Activated CD4-positive, CD25-positive, alpha-beta regulatory T cell treated with anti-CD3 and anti-CD28 coated beads, Interleukin-2, amount 50 U/mL, for 24 hours (primary cell): ENCODE measurements around the gene PKLR.
"Not testable (repeated sequence)": the region's sequence is repeated elsewhere in the genome, so short reads cannot be mapped to it uniquely, and the experiment has no call there.

Source experiments
- ATAC-seq, 2 donors: fragments of 150-1000 bp; cut with Tn5 transposase; one replicate each; pipeline ENCODE4 v1.10.0; 2021; ENCODE audit warnings: mild to moderate bottlenecking in 1 of 2, moderate library complexity in 1 of 2

Gene PKLR

GRCh38 chr1:155316922-155317321 is 15.7 kb upstream of the PKLR start:
- no peak for ATAC-seq

DNA sequence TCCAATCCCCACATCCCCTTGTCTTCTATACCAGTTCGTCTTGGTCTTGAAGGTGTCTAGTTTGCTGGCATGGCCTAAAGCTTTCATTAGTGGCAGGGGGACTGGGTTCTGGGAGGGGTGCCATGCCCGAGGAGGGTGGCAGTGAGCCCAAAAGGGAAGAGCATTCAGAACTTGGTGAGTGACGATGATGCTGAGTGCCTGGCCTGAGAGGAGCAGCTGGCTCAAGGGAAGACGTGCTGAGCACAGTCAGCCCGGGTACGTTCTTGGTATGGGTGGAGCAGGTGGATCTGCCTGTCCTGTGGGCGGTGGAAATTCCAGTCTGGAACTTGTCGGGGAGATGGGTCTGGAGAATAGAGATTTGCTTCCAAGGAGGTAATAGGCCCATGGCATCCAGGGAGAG is 12.0 kb upstream of the PKLR start:
- no peak for ATAC-seq

DNA sequence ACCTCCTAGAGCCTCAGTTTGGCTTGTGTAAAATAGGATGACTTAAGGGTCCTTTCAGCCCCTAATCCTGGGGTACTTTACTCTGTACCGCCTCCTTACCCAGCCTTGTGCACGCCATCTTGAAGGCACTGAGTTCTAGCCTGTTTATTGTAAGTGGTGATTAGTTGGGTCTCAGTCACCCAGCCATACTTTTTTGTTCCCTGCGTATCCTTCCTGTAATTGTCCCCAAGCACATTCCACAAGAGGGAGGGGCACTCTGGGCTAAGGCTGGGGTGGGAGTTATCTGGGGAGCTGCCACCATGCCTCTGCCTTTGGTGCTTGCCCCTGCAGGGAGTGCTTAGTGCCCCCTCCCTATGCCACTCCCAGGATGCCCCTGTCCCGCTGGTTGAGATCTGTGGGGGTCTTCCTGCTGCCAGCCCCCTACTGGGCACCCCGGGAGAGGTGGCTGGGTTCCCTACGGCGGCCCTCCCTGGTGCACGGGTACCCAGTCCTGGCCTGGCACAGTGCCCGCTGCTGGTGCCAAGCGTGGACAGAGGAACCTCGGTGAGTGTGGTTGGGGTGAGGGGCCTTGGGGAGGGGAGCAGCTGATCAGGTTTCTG is 8.3 kb upstream of the PKLR start:
- no peak for ATAC-seq

GRCh38 chr1:155308493-155309422 is 7.5 kb upstream of the PKLR start, which contains the start of gene FDPS:
FDPS (plus strand) TSS chr1:155308866; CDS start chr1:155309790, 924 bp downstream.
- ATAC-seq, result peak; percentile 99

- no peak for ATAC-seq
Measured at GRCh38 chr1:155307247-155307740, 6.1 kb upstream of the PKLR start.

GRCh38 chr1:155305881-155306391 is 4.7 kb upstream of the PKLR start:
- ATAC-seq, result no peak

- no peak for ATAC-seq
Measured at GRCh38 chr1:155304558-155305063, 3.4 kb upstream of the PKLR start.

DNA sequence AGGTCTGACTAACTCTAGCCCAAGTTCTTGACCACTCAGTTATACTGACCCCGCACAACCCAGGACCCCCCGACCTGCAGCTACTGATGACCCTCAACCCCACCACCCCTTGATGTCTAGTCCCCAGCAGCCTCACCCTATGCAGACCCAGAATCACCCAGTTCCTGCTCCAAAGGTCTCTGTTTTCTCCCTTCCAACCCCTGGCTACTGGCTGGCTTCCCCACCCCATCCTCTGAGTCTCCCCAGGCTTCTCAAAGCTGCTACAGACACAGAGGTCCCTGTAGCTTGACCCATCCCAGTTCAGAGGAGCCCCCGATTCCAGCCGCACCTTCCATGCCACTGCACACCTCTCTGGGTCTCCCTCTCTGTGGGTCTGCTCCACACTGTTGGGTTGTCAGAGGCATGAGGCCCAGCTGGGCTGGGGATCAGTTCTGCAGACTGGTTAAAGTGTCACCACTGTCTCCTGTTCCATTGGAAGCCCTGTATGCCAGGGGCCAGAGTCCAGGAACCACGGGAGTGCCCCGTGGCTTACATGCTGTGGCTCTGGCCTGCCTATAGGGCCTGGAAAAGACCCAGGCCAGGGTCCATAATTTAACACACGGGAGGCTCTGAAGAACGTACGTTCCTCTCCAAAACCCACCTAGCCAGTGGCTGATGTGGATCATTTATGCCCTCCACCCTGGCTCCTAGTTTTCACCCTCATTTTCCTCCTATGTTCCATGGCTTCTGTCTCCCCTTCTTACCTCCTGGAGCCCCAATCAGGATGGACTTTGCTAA is 497 bp downstream of the PKLR start:
- ATAC-seq, result no peak

DNA sequence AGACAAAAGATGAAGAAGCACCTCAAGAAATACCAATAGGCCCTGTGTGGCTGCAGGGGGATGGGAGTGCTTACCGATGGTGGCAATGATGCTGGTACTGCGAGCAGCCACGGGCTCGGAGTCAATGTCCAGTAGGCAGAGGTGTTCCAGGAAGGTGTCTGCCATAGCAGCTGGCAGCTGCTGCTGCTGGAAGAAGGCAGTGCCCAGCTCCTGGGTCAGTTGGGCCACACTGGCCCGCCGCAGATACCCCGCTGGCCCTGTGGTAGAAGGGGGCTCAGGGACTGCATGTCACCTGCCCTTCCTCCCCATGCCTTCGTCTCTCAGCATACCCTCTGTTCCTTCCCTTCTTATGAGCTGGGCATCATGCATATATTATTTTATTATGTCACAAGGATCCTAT is 1.2 kb downstream of the PKLR start:
- ATAC-seq, result no peak

GRCh38 chr1:155297384-155297783 is 3.9 kb downstream of the PKLR start:
- ATAC-seq, result no peak

DNA sequence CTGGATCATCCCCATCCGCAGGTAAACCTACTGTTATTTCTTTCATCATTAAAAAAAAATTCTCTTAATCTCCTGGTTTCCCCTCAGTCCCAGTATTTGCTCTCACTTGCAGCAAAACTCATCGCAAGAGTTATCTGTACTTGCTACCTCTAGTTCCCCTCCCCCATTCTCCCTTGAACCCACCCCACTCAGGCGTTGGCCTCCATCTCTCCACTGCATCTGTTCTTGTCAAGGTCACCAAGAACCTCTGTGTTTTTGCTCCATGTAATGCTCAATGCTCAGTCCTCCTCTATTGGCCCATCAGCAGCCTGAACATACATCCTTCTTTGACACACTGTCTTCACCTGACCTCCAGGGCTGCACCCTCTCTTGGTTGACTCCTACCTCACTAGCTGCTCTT is 4.6 kb downstream of the PKLR start:
- no peak for ATAC-seq

DNA sequence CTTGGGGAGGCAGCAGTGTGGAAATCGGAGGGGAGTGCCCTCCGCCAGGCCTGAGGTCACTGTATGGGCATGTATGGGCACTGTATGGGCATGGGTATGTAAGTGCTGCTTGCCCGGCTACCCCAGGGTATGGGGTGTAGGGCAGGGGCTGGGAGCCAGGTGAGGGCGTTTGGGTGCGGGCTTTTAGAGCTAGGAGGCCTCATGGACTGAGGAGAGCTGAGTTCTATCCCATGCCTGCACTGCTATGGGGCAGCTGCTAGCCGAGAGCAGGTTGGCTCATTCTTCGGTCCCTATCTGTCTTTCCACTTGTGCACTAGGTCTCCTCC is 5.3 kb downstream of the PKLR start:
- no peak for ATAC-seq

GRCh38 chr1:155295183-155295941 is 5.9 kb downstream of the PKLR start:
- ATAC-seq, result no peak

DNA sequence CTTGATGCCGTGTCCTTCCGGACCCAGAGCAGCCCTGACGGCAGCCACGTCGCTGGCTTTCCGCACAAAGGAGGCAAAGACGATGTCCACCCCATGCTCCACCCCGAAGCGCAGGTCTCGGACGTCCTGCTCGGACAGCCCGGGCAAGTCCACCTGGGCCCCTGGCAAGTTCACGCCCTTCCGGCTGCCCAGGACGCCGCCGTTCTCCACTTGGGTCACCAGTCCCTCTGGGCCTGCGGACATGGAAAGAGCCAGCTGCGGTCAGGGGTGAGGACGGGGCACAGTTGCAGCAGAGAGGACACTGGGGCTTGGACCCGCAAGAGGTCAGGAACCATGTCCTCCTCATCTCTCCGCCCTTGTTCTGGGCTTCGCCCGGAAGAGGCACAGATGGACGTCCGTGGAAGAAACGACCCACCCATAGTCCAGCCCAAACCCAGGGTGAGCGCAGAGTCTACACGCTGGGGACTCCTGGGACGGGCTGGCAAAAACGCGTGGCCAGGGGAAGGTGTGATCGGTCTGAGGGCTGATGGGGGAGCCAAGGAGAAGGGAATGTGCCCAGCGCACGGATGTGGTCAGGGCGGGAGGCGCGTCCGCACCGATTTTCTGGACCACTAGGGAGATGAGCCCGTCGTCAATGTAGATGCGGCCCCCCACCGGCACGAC is 6.6 kb downstream of the PKLR start:
- no peak for ATAC-seq

GRCh38 chr1:155293086-155293749 is 8.0 kb downstream of the PKLR start:
- ATAC-seq, result no peak

DNA sequence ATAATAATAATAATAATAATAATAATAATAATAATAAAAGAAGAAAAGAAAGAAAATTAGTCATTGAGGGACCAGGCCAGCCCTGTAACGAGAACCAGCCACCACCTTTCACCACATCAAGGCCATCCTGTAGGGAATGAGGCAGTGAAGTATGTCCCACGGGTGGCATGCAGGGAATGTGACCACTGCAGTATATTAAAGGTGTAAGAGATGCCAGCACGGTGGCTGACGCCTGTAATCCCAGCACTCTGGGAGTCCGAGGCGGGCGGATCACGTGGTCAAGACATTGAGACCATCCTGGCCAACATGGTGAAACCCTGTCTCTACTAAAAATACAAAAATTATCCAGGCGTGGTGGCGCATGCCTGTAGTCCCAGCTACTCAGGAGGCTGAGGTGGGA is 10.2 kb downstream of the PKLR start:
- not testable (repeated sequence) for ATAC-seq

- ATAC-seq, result no peak
Measured at GRCh38 chr1:155287987-155288543, 13.2 kb downstream of the PKLR start.

DNA sequence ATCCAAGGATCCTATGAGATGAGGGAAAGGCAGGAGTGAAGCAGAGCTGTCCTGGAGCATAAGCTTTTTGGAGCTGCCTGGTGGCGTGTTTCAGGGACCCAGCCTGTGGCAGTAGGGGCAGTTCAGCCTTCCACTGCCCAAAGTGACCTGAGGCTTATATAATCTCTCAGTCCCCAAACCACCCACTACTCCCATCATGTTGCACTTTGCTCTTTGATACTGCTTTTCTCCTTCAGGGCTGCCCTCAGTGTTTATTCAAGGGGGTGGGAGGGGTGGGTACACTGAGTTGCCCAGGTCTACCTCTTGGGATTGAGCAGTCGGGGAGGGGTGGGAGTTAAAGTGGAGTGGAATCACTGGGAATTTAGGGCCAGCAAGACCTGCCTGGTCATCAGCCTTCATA is 14.7 kb downstream of the PKLR start:
- ATAC-seq, result no peak

DNA sequence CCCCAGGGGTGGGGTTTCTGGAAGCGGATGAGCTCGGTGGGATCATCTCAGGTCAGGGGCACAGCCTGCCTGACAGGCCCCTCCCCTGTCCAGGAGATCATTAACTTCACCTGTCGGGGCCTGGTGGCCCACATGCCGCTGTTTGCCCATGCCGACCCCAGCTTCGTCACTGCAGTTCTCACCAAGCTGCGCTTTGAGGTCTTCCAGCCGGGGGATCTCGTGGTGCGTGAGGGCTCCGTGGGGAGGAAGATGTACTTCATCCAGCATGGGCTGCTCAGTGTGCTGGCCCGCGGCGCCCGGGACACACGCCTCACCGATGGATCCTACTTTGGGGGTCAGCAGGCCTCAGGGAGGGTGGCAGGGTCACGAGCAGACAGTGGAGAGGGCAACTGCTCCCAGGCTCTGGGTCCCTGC is 15.6 kb downstream of the PKLR start:
- ATAC-seq, result no peak

GRCh38 chr1:155285063-155285462 is 16.2 kb downstream of the PKLR start:
- no peak for ATAC-seq

GRCh38 chr1:155284476-155284875 is 16.8 kb downstream of the PKLR start:
- no peak for ATAC-seq
